NCI-H128 (cell line): Measurements from ENCODE around the gene DAZAP1.

Experiments
- DNase-seq: peaks from one replicate; lab custom pipeline; 2025; ENCODE audit not compliant: unreplicated experiment; lab: John Stamatoyannopoulos, UW

DAZAP1 gene

GRCh38 chr19:1424192-1424955 is 17.0 kb downstream of the DAZAP1 start:
- no peak for DNase-seq

- no peak for DNase-seq
Observed at GRCh38 chr19:1425102-1425837, 17.9 kb downstream of the DAZAP1 start.

GRCh38 chr19:1425902-1426301 is 18.5 kb downstream of the DAZAP1 start:
- no peak for DNase-seq

- no peak for DNase-seq
Observed at GRCh38 chr19:1426736-1427135, 19.4 kb downstream of the DAZAP1 start.

GRCh38 chr19:1427221-1427920 is 20.0 kb downstream of the DAZAP1 start:
- DNase-seq: no peak

- no peak for DNase-seq
Observed at GRCh38 chr19:1428738-1429391, 21.5 kb downstream of the DAZAP1 start.

- DNase-seq: no peak
Observed at GRCh38 chr19:1429750-1430149, 22.4 kb downstream of the DAZAP1 start.

- no peak for DNase-seq
Observed at GRCh38 chr19:1430246-1430645, 22.9 kb downstream of the DAZAP1 start.

GRCh38 chr19:1431759-1432506 is 24.5 kb downstream of the DAZAP1 start:
- no peak for DNase-seq

- no peak for DNase-seq
Observed at GRCh38 chr19:1432507-1432887, 25.1 kb downstream of the DAZAP1 start.

- DNase-seq: no peak
Observed at GRCh38 chr19:1433119-1434039, 26.0 kb downstream of the DAZAP1 start.

- DNase-seq: no peak
Observed at GRCh38 chr19:1434040-1434366, 26.6 kb downstream of the DAZAP1 start.

- no peak for DNase-seq
Observed at GRCh38 chr19:1434577-1435060, 27.2 kb downstream of the DAZAP1 start.

- no peak for DNase-seq
Observed at GRCh38 chr19:1435378-1435989, 28.1 kb downstream of the DAZAP1 start.

- no peak for DNase-seq
Observed at GRCh38 chr19:1437609-1438008, 30.2 kb downstream of the DAZAP1 start.

- DNase-seq: peak; percentile 92
Observed at GRCh38 chr19:1438035-1438932, 30.9 kb downstream of the DAZAP1 start, which contains the start of gene RPS15. RPS15 (plus strand) TSS chr19:1438396; CDS start chr19:1438426, 30 bp downstream.

GRCh38 chr19:1438933-1439354 is 31.6 kb downstream of the DAZAP1 start:
- DNase-seq: no peak
